WTC11 (cell line): ENCODE data around the gene C10orf71.

Source experiments
- CREB1 ChIP-seq: sonication (generic); formaldehyde crosslinking; IDR thresholded peaks from 2 replicates; pipeline ENCODE4 v1.8.0; 2023; ENCODE audit warnings: mild to moderate bottlenecking, missing genetic modification reagents
- NR2C2 ChIP-seq: sonication (generic); formaldehyde crosslinking; IDR thresholded peaks from 2 replicates; pipeline ENCODE4 v1.8.0; 2022; ENCODE audit warnings: mild to moderate bottlenecking, missing genetic modification reagents
- SMAD4 ChIP-seq: sonication (generic); formaldehyde crosslinking; IDR thresholded peaks from 2 replicates; pipeline ENCODE4 v1.8.0; 2022; ENCODE audit warnings: mild to moderate bottlenecking, missing genetic modification reagents
- TF ChIP-seq, protein P1 (sequence below): sonication (generic); formaldehyde crosslinking; IDR thresholded peaks from 2 replicates; pipeline ENCODE4 v1.8.1; 2023; ENCODE audit warnings: mild to moderate bottlenecking, missing genetic modification reagents, moderate library complexity
- TF ChIP-seq, protein P2 (sequence below): fragments of 200-600 bp; IDR thresholded peaks from 2 replicates; pipeline ENCODE4 v1.8.0; 2022; ENCODE audit warnings: antibody characterized with exemption
- TF ChIP-seq, protein P3 (sequence below): fragments of 250-450 bp; sonication (Bioruptor Pico); IDR thresholded peaks from 2 replicates; pipeline ENCODE4 v1.9.0; 2021; ENCODE audit warnings: moderate library complexity, mild to moderate bottlenecking, inconsistent platforms, borderline replicate concordance
- TF ChIP-seq, protein P4 (sequence below): sonication (generic); formaldehyde crosslinking; IDR thresholded peaks from 2 replicates; pipeline ENCODE4 v1.8.0; 2022; ENCODE audit warnings: mild to moderate bottlenecking, missing genetic modification reagents
- TF ChIP-seq, protein P5 (sequence below): sonication (generic); formaldehyde crosslinking; IDR thresholded peaks from 2 replicates; pipeline ENCODE4 v1.8.1; 2022; ENCODE audit warnings: low read depth, mild to moderate bottlenecking, moderate library complexity, missing genetic modification reagents, borderline replicate concordance

DNA sequence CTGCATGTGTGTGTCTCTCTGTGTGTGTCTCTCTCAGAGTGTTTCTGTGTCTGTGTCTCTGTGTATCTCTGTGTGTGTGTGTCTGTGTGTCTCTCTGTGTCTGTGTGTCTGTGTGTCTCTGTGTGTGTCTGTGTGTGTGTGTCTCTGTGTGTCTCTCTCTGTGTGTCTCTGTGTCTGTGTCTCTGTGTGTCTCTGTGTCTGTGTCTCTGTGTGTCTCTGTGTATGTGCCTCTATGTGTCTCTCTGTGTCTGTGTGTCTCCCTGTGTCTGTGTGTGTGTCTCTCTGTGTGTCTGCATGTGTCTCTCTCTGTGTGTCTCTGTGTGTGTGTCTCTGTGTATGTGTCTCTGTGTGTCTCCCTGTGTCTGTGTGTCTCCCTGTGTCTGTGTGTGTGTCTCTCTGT, 44.8 kb upstream of the C10orf71 start:
- TF ChIP-seq, protein P1, sequence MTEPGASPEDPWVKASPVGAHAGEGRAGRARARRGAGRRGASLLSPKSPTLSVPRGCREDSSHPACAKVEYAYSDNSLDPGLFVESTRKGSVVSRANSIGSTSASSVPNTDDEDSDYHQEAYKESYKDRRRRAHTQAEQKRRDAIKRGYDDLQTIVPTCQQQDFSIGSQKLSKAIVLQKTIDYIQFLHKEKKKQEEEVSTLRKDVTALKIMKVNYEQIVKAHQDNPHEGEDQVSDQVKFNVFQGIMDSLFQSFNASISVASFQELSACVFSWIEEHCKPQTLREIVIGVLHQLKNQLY (CRISPR knock-in tag), result no peak
- TF ChIP-seq, protein P2, sequence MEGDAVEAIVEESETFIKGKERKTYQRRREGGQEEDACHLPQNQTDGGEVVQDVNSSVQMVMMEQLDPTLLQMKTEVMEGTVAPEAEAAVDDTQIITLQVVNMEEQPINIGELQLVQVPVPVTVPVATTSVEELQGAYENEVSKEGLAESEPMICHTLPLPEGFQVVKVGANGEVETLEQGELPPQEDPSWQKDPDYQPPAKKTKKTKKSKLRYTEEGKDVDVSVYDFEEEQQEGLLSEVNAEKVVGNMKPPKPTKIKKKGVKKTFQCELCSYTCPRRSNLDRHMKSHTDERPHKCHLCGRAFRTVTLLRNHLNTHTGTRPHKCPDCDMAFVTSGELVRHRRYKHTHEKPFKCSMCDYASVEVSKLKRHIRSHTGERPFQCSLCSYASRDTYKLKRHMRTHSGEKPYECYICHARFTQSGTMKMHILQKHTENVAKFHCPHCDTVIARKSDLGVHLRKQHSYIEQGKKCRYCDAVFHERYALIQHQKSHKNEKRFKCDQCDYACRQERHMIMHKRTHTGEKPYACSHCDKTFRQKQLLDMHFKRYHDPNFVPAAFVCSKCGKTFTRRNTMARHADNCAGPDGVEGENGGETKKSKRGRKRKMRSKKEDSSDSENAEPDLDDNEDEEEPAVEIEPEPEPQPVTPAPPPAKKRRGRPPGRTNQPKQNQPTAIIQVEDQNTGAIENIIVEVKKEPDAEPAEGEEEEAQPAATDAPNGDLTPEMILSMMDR, result no peak
- TF ChIP-seq SMAD4 (CRISPR knock-in tag) (no peak), NR2C2 (no peak), CREB1 (no peak)
- TF ChIP-seq, protein P3, sequence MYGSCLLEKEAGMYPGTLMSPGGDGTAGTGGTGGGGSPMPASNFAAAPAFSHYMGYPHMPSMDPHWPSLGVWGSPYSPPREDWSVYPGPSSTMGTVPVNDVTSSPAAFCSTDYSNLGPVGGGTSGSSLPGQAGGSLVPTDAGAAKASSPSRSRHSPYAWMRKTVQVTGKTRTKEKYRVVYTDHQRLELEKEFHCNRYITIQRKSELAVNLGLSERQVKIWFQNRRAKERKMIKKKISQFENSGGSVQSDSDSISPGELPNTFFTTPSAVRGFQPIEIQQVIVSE, result no peak
- TF ChIP-seq, protein P4, sequence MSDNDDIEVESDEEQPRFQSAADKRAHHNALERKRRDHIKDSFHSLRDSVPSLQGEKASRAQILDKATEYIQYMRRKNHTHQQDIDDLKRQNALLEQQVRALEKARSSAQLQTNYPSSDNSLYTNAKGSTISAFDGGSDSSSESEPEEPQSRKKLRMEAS (CRISPR knock-in tag), result no peak
- TF ChIP-seq, protein P5, sequence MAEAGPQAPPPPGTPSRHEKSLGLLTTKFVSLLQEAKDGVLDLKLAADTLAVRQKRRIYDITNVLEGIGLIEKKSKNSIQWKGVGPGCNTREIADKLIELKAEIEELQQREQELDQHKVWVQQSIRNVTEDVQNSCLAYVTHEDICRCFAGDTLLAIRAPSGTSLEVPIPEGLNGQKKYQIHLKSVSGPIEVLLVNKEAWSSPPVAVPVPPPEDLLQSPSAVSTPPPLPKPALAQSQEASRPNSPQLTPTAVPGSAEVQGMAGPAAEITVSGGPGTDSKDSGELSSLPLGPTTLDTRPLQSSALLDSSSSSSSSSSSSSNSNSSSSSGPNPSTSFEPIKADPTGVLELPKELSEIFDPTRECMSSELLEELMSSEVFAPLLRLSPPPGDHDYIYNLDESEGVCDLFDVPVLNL (CRISPR knock-in tag), result no peak
